Stimulated activated CD8-positive, alpha-beta memory T cell treated with anti-CD3 and anti-CD28 coated beads, Interleukin-15, amount 100 ng/mL, for 24 hours (primary cell): ENCODE results near the gene IRS2.

Experiments used
- DNase-seq: peaks from one replicate; pipeline ENCODE4 v3.0.0-alpha.2; 2020; ENCODE audit warnings: low read depth

The IRS2 gene

DNA sequence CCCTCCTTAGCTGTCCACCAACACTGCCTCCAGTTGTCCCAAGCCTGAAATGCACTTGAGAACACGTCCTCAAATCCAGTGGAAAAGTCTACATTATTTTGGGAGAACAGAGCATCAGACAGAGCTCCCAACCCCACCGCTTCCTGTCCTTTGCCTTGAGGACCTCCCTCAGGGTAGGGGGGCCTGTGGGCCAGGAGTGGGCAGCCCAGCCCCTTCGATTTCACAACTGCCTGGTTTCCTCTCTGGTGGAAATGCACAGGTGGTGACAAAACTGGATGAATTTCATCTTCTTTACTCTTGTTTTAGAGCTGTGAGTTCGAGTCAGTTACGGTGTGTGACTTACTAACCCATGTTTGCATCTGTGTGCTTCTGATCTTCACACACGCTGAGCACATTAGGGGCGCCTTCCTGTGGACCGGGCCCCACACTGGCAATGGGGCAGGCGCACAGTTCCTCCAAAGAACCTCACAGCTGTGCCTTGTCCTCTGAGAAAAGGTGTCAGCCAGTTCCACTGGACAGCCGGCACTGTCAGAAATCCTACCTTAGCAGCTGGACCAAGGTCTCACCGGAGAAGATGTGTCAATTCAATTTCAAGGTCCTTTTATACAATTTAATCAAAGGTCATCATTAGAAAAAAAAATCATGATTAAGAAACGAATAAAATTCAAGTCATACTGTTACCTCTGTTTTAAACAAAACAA lies 80.2 kb downstream of the IRS2 start:
- no peak for DNase-seq

DNA sequence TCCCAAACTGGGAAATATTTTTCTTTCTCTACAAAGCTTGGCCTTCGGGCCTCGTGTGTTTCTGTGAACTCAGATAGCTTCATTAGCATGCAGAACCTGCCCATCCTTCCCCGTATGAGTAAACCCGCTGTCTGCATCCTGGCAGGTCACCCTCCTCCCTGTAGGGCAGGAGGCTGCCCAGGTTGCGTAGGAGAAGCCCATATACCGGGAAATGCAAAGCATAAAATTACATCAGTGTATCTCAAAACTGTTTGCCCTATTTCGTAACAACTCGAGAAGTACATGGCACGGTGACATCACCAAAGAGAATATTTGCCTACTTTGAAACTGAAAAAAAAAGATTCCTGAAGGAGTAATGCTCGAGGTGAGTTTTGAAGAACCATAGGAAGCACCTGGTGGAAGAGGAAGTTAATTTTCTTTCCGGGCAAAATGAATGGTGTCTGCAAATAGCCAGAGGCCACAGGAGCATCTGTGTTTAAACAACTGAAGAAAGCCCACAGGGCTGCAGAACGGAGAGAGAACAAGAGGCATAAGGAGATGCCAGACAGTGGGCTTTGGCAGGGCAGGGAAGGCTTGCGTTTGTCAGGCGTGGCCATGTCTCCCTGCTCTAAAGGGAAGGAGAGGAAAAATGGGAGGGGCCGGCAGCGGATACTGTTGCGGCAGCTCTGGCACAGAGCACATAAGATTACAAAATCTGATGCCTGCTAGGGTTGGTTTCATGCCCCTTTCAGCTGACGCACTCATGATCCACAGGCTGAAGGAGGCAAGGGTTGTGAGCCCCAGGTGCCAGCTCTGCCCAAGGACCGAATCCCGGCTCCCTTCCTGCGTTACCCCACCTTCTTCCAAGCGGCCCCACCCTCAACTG lies 81.4 kb downstream of the IRS2 start:
- no peak for DNase-seq

DNA sequence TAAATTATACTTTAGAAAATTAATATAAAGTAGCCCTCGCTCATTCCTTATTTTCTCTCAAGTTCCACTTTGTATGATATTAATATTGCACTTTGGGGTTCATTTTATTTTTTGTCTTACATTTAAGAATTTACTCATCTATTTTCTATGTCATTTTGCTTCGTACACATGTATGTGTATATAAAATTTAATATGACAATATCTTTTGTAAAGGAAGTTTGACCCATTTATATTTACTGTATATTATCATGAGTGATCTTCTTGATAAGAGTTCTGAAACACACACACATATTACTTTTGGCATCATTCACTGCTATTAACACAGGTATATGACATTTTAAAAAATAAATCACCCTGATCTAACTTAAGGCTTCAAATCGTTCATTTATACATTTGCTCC lies 83.1 kb downstream of the IRS2 start:
- no peak for DNase-seq
